Peyer's patch (tissue), 4 donors: ENCODE results near the gene MUC6. TPM values are rescaled to one million over a fixed set of nuclear protein-coding genes. Genes with fewer than 3 reads are reported as not detected.

Source experiments
- DNase-seq, 3 donors: peaks; one replicate each; pipeline ENCODE4 v3.0.0-alpha.2; 2017 to 2019
- H3K27ac ChIP-seq, 4 donors: fragments of 200-600 bp; sonication (generic); one replicate each; pipeline ENCODE4 v1.5.1; 2016 to 2019
- H3K27me3 ChIP-seq, 2 donors: fragments of 200-600 bp; sonication (generic); one replicate each; pipeline ENCODE4 v1.5.1; 2019
- H3K36me3 ChIP-seq, 3 donors: fragments of 200-600 bp; sonication (generic); one replicate each; pipeline ENCODE4 v1.5.1; 2016 to 2019
- H3K4me1 ChIP-seq, 4 donors: fragments of 200-600 bp; sonication (generic); one replicate each; pipeline ENCODE4 v1.5.1; 2016 to 2019
- H3K4me3 ChIP-seq, 4 donors: fragments of 200-600 bp; sonication (generic); 1 replicate in 3 of 4; 2 replicates in 1 of 4; pipeline ENCODE4 v1.5.1; 2016 to 2019; ENCODE audit warnings: mild to moderate bottlenecking in 1 of 4
- H3K9me3 ChIP-seq, 4 donors: fragments of 200-600 bp; sonication (generic); one replicate each; pipeline ENCODE4 v1.5.1; 2016 to 2019; ENCODE audit warnings: mild to moderate bottlenecking in 1 of 4
- CTCF ChIP-seq, 6 experiments: fragments of 450-650 bp in 4 of 6; fragments of 200-600 bp in 2 of 6; sonication (generic) in 1 of 6; IDR thresholded peaks; one replicate each; pipeline ENCODE4 v1.5.1; 2017 to 2019; ENCODE audit warnings: antibody characterized with exemption in 6 of 6, mild to moderate bottlenecking in 3 of 6, moderate library complexity in 1 of 6
- POLR2A ChIP-seq, 2 donors: fragments of 450-650 bp; IDR thresholded peaks; one replicate each; pipeline ENCODE4 v1.5.1; 2017; ENCODE audit warnings: antibody characterized with exemption in 2 of 2, mild to moderate bottlenecking in 2 of 2, moderate library complexity in 2 of 2
- total RNA-seq, 4 donors: library from RNA; depleted of rRNA; stranded (reverse); fragments of >200 nt; gene quantifications; one replicate each; pipeline ENCODE4 v1.1.0, GENCODE V29; 2016

Gene MUC6
- total RNA-seq, 4 donors from 2014 or later = not detected

- no peaks in the 10 kb centered on the region for H3K4me1 ChIP-seq
- H3K27me3 ChIP-seq = no peaks in the 10 kb centered on the region
- no peaks in the 10 kb centered on the region for H3K9me3 ChIP-seq
- no peak overlapping the region for H3K4me3 ChIP-seq
- H3K27ac ChIP-seq = no peak overlapping the region
- no peaks in the 10 kb centered on the region for H3K36me3 ChIP-seq
- no peak for TF ChIP-seq POLR2A (IDR thresholded peaks at IDR 0.05)
- no peak for TF ChIP-seq CTCF (IDR thresholded peaks at IDR 0.05)
- no peak for DNase-seq
Observed at GRCh38 chr11:1037506-1038055, 1.1 kb upstream of the MUC6 start.

GRCh38 chr11:1036931-1037330 lies 413 bp upstream of the MUC6 start:
- H3K36me3 ChIP-seq = no peaks in the 10 kb centered on the region
- no peaks in the 10 kb centered on the region for H3K4me1 ChIP-seq
- H3K9me3 ChIP-seq = no peaks in the 10 kb centered on the region
- no peak overlapping the region for H3K27ac ChIP-seq
- H3K4me3 ChIP-seq = no peak overlapping the region
- H3K27me3 ChIP-seq = no peaks in the 10 kb centered on the region
- DNase-seq = no peak
- TF ChIP-seq POLR2A (IDR thresholded peaks at IDR 0.05) (no peak), CTCF (IDR thresholded peaks at IDR 0.05) (no peak)

GRCh38 chr11:1035577-1036283 lies 788 bp downstream of the MUC6 start:
- H3K36me3 ChIP-seq = no peaks in the 10 kb centered on the region
- no peaks in the 10 kb centered on the region for H3K27me3 ChIP-seq
- no peaks in the 10 kb centered on the region for H3K4me1 ChIP-seq
- no peak for DNase-seq
- no peak for TF ChIP-seq POLR2A (IDR thresholded peaks at IDR 0.05)
- H3K27ac ChIP-seq = no peak overlapping the region
- H3K4me3 ChIP-seq = no peak overlapping the region
- H3K9me3 ChIP-seq = no peaks in the 10 kb centered on the region

- DNase-seq = no peak
- Histone ChIP-seq H3K36me3 (no peaks in the 10 kb centered on the region), H3K4me1 (no peaks in the 10 kb centered on the region), H3K27me3 (no peaks in the 10 kb centered on the region), H3K4me3 (no peak overlapping the region), H3K27ac (no peak overlapping the region), H3K9me3 (no peaks in the 10 kb centered on the region)
- TF ChIP-seq CTCF (IDR thresholded peaks at IDR 0.05) (no peak), POLR2A (IDR thresholded peaks at IDR 0.05) (no peak)
Observed at GRCh38 chr11:1034456-1035295, 1.8 kb downstream of the MUC6 start.

- no peak overlapping the region for H3K4me3 ChIP-seq
- H3K27ac ChIP-seq = no peak overlapping the region
- TF ChIP-seq CTCF (IDR thresholded peaks at IDR 0.05) = no peak
- TF ChIP-seq POLR2A (IDR thresholded peaks at IDR 0.05) = no peak
Observed at GRCh38 chr11:1034001-1034400, 2.5 kb downstream of the MUC6 start.

More at GRCh38 chr11:1034001-1034400, 2.5 kb downstream of the MUC6 start:
- Histone ChIP-seq H3K4me1 (no peaks in the 10 kb centered on the region), H3K9me3 (no peaks in the 10 kb centered on the region), H3K36me3 (no peaks in the 10 kb centered on the region), H3K27me3 (no peaks in the 10 kb centered on the region)
- no peak for DNase-seq
